ENCODE results near the gene TUBGCP5.
"Not testable (repeated sequence)": the region's sequence is repeated elsewhere in the genome, so short reads cannot be mapped to it uniquely, and the experiment has no call there.

The TUBGCP5 gene

DNA sequence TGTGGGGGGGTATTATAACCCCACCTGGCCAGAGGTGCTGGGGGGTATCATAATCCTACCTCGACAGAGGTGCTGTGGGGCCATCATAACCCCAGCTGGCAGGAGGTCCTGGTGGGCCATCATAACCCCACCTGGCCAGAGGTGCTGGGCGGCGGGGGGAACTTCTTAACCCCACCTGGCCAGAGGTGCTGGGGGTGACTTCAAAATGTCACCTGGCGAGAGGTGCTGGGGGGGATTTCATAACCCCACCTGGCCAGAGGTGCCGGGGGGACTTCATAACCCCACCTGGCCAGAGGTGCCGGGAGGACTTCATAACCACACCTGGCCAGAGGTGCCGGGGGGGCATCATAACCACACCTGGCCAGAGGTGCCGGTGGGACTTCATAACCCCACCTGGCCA is 2.4 kb upstream of the TUBGCP5 start:
- DNase-seq (ENCODE audit: low read depth), result not testable (repeated sequence)

DNA sequence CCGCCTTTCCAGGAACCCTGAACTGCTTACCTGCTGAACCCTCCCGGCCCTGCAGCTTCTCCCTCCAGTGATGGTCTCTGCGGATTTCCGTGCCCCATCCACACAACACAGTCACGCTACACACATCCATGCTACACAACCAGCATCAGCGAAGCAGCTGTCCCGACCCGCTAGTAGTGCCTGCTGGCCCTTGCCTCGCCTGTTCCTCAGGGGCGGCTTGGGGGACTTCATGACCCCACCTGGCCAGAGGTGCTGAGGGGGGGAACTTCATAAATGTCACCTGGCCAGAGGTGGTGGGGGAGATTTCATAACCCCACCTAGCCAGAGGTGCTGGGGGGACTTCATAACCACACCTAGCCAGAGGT is 530 bp upstream of the TUBGCP5 start:
- no peak for DNase-seq (ENCODE audit: low read depth)

DNA sequence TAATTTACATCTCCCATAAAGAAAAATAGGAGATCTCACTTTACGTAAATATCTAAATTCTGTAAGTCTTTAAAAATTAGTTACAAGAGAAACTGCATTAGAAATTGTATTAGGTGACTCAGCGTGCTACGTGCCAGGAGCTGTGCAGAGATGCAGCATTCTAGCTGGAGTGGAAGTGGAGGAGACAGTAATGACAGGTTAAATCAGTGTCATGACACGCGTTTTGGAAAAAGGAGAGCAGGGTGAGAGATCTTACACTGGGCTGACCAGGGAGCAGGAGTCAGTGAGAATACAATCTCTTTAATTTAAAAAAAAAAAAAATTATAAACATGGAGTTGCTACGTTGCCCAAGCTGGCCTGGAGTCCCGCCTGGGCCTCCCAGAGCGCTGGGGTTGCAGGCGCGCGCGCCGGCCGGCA is 635 bp downstream of the TUBGCP5 start:
- peak; percentile 39 for DNase-seq (ENCODE audit: low read depth)

DNA sequence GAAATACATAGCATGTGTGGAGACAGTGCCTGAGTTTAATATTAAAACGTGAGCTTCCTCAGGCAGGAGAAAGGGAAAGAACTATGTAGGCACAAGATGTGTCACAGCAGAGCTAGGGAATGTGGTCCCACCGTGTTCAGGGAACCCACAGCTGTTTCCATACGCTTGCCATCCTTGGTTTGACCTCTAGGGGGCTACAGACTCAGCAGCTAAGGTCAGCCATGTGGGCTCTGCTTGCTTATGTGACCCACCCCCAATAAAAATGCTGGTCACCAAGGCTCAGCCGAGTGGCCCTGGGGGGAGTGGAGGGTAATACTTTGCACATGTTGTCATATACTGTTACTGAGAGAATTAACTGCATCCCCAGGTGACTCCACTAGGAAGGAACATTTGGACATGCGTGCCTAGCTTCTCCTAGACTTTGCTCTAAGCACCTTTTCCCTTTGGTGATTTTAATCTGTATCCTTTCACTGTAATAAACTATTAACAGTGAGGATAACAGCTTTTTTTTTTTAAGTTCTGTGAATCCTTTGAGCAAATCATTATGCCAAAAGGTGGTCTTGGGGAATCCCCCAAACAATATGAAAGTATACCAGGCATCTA is 3.3 kb downstream of the TUBGCP5 start:
- peak; percentile 35 for DNase-seq (ENCODE audit: low read depth)

DNA sequence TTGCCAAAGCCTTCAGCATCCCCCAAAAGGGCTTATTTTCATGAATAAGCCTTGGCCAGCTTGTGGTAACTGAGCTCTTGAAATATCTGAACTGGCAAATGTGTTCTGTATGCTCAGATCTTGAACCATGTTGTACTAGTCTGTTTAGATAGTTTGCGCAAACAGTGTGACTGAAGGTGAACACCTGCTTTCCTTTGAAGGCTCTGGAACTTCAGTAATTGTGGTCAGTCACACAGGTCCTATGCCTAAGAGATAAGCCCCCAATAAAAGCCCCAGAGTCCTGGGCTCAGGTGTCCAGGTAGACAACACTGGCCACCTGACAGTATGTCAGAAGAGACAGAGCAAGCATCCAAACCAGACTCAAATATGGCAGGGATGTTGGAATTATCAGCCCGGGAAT is 5.4 kb downstream of the TUBGCP5 start:
- DNase-seq (ENCODE audit: low read depth), result no peak

DNA sequence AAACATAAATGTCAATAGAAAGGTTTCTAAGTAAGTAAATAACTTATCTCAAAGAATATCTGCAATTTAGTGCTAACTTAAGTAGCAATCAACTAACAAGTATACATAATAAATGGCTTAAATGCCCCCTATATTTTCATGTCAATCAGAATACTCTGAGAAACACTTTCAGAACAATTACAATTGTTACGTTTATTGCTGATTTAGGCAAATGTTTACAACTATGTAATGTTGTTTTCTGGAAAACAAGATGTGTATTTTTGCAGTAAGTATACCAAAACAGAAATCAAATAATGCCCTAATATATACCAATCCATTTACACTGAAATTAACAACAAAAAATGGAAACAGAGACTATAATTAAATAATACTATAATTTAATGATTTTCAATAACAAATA is 13.2 kb downstream of the TUBGCP5 start:
- DNase-seq (ENCODE audit: low read depth), result no peak

DNA sequence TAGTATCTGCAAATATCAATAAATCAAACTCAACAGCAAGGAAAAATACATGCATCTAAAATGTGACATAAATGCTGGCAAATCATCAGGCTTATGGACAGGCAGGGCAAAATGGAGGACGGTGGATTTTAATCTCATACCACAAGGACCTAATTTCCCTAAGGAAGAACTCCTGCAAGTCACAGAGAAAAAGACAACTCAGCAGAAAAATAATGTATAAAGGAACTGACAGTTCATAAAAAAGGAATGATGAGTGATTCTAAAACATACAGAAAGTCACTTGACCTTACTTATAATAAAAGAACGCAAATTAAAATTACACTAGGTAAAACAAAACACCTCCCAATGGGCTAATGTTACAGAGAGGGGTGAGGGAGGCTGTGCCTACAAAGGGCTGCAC is 17.2 kb downstream of the TUBGCP5 start:
- DNase-seq (ENCODE audit: low read depth), result no peak

DNA sequence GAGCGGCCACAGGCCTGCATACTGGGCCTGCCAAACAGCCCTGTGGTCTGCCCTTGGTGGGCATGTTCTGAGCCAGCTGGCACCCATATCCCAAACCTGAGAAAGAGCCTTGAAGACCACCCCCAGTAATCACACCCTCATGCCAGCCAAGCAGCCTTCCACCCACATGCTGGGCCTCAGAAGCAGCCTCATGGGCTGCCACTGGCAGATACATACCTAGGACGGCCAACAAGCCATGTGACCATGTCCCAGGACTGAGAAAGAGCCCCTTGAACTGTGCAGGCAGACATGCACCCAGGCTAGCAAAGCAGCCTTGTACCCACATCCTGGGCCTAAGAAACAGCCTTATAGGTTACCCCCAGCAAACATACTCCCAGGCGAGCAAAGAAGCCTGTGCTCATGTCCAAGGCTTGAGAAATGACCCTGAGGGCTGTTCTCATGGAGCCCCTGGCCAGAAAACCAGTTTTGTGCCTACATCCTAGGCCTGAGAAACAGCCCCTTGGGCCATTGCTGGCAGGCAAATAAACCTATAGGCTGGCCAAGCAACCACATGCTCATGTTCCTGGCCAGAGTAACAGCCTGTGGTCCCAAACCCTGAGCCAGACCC is 24.9 kb downstream of the TUBGCP5 start:
- no peak for DNase-seq (ENCODE audit: low read depth)

DNA sequence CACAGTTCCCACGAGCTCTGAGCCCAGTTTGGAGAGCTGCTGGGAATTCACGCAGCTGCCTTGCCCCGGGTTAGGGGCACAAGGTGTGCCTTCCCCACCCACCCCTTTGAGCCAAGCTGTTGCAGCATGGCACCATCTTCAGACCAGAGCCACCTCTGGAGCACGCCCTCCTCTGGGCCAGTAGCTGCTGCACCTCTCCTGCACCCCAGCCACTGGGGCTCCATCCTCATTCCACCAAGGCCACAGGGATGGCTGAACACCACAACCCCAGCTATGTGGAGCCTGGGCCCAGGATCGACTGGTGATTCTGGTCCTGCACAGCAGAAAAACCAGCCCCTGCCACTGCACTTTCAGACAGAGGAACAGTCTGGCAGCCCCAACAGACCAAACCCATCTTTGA is 25.7 kb downstream of the TUBGCP5 start:
- no peak for DNase-seq (ENCODE audit: low read depth)

DNA sequence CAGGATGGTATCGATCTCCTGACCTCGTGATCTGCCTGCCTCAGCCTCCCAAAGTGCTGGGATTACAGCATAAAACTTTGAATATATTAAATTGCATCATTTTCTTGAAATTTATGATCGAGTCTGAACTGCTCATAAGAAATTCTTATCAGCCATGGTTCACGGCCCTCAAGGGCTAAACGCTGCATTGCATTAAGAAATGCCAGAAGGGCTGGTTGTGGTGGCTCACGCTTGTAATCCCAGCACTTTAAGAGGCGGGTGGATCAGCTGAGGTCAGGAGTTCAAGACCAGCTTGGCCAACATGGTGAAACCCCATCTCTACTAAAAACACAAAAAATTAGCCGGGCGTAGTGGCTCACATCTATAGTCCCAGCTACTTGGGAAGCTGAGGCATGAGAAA is 26.8 kb downstream of the TUBGCP5 start:
- DNase-seq (ENCODE audit: low read depth), result not testable (repeated sequence)

DNA sequence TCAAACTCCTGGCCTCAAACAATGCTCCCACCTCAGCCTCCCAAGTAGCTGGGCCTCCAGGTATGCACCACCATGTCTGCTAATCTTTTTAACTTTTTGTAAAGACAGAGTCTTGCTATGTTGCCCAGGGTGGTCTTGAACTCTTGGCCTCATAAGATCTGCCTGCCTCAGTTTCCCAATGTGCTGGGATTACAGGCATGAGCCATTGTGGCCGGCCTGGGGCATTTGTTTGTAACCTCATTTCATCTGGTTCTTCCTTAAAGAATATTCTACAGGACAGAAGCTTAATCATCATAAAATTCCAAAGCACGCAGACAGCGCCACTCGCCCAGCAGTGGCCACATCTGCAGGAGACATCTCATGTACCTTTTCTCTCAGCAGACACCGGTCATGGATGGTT is 35.6 kb downstream of the TUBGCP5 start:
- no peak for DNase-seq (ENCODE audit: low read depth)

DNA sequence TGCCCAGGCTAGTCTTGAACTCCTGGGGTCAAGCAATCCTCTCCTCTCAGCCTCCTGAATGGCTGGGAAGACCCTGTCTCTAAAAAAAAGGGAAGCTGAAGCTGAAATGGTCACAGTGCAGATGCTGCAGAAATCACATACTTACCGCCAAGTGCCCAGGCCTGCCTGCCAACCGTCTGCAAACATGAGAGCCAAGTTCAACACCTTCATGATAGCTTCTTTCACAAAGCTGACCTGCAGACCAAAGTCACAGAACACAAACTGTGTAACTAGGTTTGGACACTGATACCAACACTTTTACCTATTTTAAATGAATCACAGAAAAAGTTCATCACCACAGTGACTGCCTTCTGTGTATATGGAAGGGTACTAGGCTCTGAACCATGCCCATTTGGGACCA is 36.4 kb downstream of the TUBGCP5 start:
- DNase-seq (ENCODE audit: low read depth), result no peak

DNA sequence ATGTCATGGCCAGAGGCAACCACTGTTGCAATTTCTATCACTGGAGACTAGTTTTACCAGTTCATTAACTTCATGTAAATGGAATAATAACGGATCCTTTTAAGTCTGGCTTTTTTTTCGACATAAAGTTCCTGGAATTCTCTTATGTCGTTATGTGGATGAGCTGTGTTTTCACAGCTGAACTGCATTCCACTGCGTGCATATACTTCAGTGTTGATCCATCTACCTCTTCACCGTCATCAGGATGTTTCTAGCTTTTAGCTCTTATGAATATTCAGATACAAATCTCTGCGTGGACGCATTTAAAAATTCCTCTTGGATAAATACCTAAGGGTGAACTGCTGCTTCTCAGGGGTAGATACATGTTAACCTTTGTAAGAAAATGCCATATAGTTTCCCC is 43.6 kb downstream of the TUBGCP5 start:
- DNase-seq (ENCODE audit: low read depth), result no peak

DNA sequence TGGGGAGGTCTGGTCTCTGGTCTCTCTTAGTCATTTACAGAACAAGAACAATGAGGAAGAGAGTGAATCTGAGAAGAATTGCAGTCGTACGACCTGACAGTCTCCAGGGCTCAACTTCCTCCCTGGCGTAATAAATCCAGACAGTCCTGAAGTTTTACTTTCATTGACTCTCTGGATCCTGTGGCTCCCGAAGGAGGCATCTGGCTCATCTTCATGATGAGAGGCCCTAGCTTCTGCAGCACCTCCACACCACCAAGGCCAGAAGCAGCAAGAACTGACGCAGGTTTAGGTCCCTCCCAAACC is 47.4 kb downstream of the TUBGCP5 start:
- DNase-seq (ENCODE audit: low read depth), result no peak

DNA sequence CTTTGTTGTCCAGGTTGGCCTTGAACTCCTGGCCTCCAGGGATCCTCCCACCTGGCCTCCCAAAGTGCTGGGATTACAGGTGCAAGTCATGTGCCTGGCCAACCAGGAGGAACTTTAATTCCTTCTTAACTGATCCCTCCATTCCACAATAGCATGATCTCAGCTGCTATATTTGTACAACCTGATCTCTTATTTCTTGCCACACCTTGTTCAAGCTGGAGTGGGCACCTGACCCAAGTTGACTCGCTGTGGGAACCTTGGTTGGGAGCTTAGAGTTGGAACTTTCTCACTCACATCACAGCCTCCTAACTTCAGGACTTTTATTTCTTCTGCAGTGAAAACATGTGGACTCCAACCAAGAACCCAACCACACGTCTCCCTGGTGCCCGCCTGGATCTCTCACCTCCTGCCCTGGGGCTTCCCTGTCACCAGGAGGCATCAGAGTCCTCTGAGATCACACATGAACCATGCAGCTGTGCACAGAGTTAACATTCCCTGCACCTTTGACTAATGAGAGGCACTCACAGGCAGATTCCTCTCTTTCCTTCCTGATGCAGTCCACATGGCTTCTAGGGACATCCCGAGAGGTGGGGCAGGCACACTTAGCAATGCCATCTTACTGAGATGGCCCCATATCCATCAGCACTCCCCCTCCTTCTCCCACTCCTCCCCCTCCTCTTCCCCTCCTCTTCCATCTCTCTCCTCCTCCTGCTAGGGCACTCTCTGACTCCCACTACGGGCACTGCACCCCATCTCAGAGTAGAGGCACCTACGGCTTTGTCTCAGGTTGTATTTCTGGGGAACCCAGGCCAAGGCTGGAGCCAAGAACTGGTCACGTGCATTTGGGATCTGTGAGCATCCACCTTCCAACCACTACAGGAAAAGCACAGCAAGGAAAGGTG is 49.5 kb downstream of the TUBGCP5 start:
- DNase-seq (ENCODE audit: low read depth), result no peak

DNA sequence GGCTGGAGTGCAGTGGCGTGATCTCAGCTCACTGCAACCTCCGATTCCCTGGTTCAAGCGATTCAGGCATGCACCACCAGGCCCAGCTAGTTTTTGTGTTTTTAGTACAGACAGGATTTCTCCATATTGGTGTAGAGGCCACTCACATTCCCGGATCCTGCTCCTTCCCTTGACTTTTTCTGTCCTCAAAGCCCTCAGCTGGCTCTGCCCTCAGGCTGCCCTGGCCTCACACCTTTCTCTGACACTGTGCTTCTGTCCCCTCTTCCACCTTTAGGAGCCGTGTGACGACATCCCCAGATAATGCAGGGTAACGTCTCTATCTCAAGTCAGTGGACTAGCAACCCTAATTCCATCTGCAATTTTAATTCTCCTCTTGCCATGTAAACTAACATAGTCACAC is 50.6 kb downstream of the TUBGCP5 start:
- DNase-seq (ENCODE audit: low read depth), result no peak

DNA sequence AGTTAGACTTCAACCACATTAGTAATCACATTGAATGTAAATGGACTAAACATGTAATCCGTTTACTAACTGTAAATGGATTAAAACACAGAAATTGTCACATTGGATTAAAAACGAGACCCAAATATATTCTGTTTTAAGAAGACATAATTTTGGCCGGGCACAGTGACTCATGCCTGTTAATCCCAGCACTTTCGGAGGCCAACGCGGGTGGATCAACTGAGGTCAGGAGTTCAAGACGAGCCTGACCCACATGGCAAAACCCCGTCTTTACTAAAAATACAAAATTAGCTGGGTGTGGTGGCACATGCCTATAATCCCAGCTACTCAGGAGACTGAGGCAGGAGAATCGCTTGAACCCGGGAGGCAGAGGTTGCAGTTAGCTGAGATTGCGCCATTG is 57.4 kb downstream of the TUBGCP5 start:
- DNase-seq (ENCODE audit: low read depth), result not testable (repeated sequence)

DNA sequence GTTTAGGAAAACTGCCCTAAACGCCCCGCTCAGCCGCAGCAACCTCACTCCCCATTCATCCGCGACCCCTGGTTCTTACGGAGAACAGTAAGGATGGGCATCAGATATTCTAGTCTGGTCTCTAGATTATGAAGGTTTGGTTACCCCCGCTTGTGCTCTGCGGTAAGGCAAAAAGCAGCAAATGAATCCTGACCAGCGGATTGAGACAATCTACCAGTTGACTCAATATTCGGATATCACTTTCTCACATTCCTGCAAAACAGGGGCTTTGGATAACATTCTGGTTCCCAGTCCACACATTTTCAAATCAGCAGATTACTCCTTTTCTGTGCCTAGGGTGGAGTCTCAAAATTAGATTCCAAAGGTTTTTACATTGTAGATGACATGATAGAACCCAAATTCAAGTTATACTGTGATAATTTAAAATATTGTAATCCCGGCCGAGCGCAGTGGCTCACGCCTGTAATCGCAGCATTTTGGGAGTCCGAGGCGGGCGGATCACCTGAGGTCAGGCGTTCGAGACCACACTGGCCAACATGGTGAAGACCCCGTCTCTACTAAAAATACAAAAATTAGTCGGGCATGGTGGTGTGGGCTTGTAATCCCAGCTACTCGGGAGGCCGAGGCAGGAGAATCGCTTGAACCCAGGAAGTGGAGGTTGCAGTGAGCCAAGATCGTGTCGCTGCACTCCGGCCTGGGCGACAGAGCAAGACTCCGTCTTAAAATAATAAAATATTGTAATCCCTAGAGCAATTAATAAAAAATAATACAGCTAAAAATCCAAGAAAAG is 58.1 kb downstream of the TUBGCP5 start:
- DNase-seq (ENCODE audit: low read depth), result no peak

DNA sequence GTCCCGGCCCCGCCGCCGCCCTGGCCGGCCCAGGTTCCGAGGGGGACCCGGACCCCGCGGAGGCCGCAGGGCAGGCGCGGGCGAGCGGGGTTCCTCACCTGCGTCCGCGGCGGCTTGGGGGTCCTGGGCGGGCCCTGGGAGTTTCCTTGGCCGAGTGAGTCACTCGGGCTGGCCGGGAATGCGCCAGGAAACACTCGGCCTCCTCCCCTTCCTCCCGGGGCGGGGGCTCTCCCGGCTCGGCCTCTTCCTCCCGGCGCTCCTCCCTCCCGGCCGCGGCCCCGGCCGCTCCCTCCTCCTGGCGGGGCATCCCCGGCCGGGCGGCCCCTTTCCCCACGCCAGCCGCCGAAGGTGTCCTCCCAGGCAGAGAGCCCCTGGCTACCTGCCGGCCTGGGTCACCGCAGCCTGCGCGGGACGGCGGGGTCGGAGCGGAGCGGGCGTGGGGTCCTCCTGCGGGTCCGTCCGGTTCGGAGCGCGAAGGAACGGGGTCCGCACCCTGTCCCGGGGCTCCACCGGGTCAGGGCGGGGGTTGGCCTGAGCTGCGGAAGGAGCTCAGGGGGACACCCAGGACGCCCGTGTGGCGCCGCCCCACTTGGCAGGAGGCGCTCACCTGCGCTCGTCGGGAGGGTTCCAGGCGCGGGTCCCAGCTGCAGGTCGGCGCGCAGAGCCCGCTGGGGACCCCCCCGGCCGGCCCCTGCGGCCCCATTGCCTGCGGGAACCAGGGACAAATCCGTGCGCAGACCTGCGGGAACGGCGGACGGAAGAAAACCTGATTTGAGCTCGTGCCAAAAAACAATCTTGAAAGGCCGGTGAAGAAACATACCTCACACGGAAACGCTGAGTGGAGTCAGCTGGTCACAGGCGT is 58.9 kb downstream of the TUBGCP5 start, which contains the start of gene CYFIP1:
CYFIP1 (minus strand) TSS at position 180 of the 862 bp plus-strand sequence. CDS start 33,083 bp downstream, outside the sequence.
- peak; percentile 57 for DNase-seq (ENCODE audit: low read depth)

DNA sequence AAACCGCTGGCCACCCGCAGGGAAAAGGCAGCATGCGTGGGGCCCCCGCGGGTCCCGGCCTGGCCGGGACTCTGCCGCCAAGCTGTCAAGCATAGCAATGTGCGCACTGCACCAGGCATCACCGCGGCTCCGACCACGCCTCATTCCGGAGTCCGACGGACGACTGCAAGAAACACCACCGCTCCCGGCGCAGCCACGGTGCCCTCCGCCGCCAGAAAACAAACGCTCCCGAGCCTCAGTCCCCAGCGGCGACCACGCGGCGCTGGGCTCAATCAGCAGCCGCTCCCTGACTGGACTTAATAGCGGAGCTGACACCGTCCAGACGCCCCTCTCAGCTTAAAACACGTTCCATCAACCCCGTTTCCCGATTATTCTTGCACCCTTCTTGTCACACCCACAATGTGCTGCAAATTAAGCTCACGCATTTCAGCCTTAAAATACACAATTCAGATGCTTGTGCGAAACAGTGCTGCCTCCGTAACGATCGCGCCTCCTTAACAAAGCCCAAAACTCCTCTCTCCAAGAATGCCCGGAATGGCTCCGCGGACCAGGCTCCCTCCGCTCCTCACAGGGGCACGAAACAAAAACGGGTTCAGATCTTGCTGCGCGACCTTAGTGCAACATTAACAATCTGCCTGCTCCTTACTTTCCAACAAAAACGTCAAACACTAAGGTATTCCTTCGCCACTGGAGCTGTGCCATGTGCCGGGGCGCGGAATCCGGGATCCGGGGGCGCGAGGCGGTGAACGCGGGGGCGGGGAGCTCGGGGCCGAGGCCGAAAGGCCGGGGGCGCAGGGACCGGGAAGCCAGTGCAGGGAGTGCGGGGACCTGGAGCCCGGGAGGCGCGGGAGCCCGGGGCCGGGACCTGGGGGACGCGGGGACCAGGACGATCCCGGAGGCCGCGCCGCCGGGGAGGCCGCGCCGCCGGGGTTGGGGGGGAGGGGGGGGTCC is 59.9 kb downstream of the TUBGCP5 start:
- DNase-seq (ENCODE audit: low read depth), result peak; percentile 24
